Loucy (cell line): ENCODE results near the gene MAD1L1.

ENCODE experiments used
- H2AFZ ChIP-seq: fragments of 200-600 bp; sonication (generic); 2 replicates; pipeline ENCODE4 v1.6.0; 2016; ENCODE audit warnings: antibody characterized with exemption, mild to moderate bottlenecking, low read length, moderate library complexity
- H3F3A ChIP-seq: fragments of 200-600 bp; 2 replicates; pipeline ENCODE4 v1.6.0; 2016; ENCODE audit warnings: antibody characterized with exemption, low read depth, mild to moderate bottlenecking
- H3K27me3 ChIP-seq: fragments of 200-600 bp; sonication (generic); 2 replicates; pipeline ENCODE4 v1.6.1; 2014; ENCODE audit warnings: low read length, mild to moderate bottlenecking; ENCODE audit not compliant: insufficient read depth, poor library complexity, severe bottlenecking
- H3K36me3 ChIP-seq: fragments of 200-600 bp; sonication (generic); 2 replicates; pipeline ENCODE4 v1.6.1; 2016; ENCODE audit warnings: low read length; ENCODE audit not compliant: insufficient read depth
- H3K4me1 ChIP-seq: fragments of 200-600 bp; sonication (generic); 2 replicates; pipeline ENCODE4 v1.5.1; 2014; ENCODE audit warnings: low read length, mild to moderate bottlenecking; ENCODE audit not compliant: insufficient read depth, poor library complexity, severe bottlenecking
- H3K4me2 ChIP-seq: fragments of 200-600 bp; sonication (generic); 2 replicates; pipeline ENCODE4 v1.6.0; 2014; ENCODE audit warnings: antibody characterized with exemption, low read length, low read depth, mild to moderate bottlenecking; ENCODE audit not compliant: poor library complexity, severe bottlenecking
- H3K4me3 ChIP-seq: fragments of 200-600 bp; sonication (generic); 2 replicates; pipeline ENCODE4 v1.5.1; 2014; ENCODE audit warnings: low read length, mild to moderate bottlenecking, mixed read lengths; ENCODE audit not compliant: poor library complexity, severe bottlenecking
- H3K79me2 ChIP-seq: fragments of 200-600 bp; sonication (generic); 2 replicates; pipeline ENCODE4 v1.6.1; 2014; ENCODE audit warnings: low read length; ENCODE audit not compliant: insufficient read depth
- H3K9ac ChIP-seq: fragments of 200-600 bp; sonication (generic); 2 replicates; pipeline ENCODE4 v1.6.0; 2014; ENCODE audit warnings: mild to moderate bottlenecking, low read depth, low read length, moderate library complexity; ENCODE audit not compliant: poor library complexity, severe bottlenecking
- H3K9me2 ChIP-seq: fragments of 200-600 bp; sonication (generic); replicated peaks from 2 replicates; pipeline ENCODE4 v1.6.1; 2016; ENCODE audit warnings: low read depth, low read length, mixed read lengths
- H3K9me3 ChIP-seq: fragments of 200-600 bp; sonication (generic); 2 replicates; pipeline ENCODE4 v1.6.1; 2014; ENCODE audit warnings: mild to moderate bottlenecking, antibody characterized with exemption, low read length, low read depth; ENCODE audit not compliant: insufficient read depth
- H4K20me1 ChIP-seq: fragments of 200-600 bp; sonication (generic); 2 replicates; pipeline ENCODE4 v1.6.0; 2014; ENCODE audit warnings: antibody characterized with exemption, low read length, mild to moderate bottlenecking; ENCODE audit not compliant: insufficient read depth, poor library complexity, severe bottlenecking
- CTCF ChIP-seq: fragments of 200-600 bp; sonication (generic); conservative IDR thresholded peaks from 2 replicates; pipeline ENCODE4 v1.5.1; 2014; ENCODE audit warnings: mild to moderate bottlenecking, antibody characterized with exemption, low read length
- EZH2phosphoT487 ChIP-seq: fragments of 200-600 bp; IDR thresholded peaks from 2 replicates; pipeline ENCODE4 v1.6.1; 2018; ENCODE audit warnings: antibody characterized with exemption, mild to moderate bottlenecking, moderate library complexity, borderline replicate concordance

The MAD1L1 gene

GRCh38 chr7:2093843-2094220, 138.9 kb downstream of the MAD1L1 start:
- peaks cover 12% of the 10 kb centered on the region; the same call in 1 of the 2 replicates for H3K79me2 ChIP-seq
- no peak overlapping the region for H3K4me3 ChIP-seq
- no peak overlapping the region for H2AFZ ChIP-seq
- peaks cover 16% of the 10 kb centered on the region; the same call in 1 of the 2 replicates for H3K36me3 ChIP-seq
- H3K27me3 ChIP-seq, result no peaks in the 10 kb centered on the region
- H3K9ac ChIP-seq, result no peak overlapping the region
- TF ChIP-seq CTCF (no peak), EZH2phosphoT487 (no peak)
- H4K20me1 ChIP-seq, result no peaks in the 10 kb centered on the region
- H3F3A ChIP-seq, result no peaks in the 10 kb centered on the region
- H3K4me1 ChIP-seq, result peaks cover 8% of the 10 kb centered on the region
- no peaks in the 10 kb centered on the region for H3K9me3 ChIP-seq
- H3K9me2 ChIP-seq, result no peaks in the 10 kb centered on the region
- no peak overlapping the region for H3K4me2 ChIP-seq

- Histone ChIP-seq H3K4me3 (no peak overlapping the region), H3K27me3 (no peaks in the 10 kb centered on the region), H3K9me3 (no peaks in the 10 kb centered on the region), H3K79me2 (peaks cover 12% of the 10 kb centered on the region; the same call in 1 of the 2 replicates), H3K9me2 (no peaks in the 10 kb centered on the region), H3K36me3 (peaks cover 16% of the 10 kb centered on the region; the same call in 1 of the 2 replicates), H4K20me1 (no peaks in the 10 kb centered on the region), H3F3A (no peaks in the 10 kb centered on the region), H2AFZ (no peak overlapping the region), H3K4me1 (peaks cover 3% of the 10 kb centered on the region), H3K9ac (no peak overlapping the region), H3K4me2 (no peak overlapping the region)
- TF ChIP-seq EZH2phosphoT487, result no peak
- no peak for TF ChIP-seq CTCF
Measured at GRCh38 chr7:2093215-2093842, 139.4 kb downstream of the MAD1L1 start.

GRCh38 chr7:2092279-2092678, 140.5 kb downstream of the MAD1L1 start:
- Histone ChIP-seq H3K4me2 (no peak overlapping the region), H2AFZ (no peak overlapping the region), H3F3A (no peaks in the 10 kb centered on the region), H3K9me2 (no peaks in the 10 kb centered on the region), H3K4me1 (peaks cover 6% of the 10 kb centered on the region), H3K9me3 (no peaks in the 10 kb centered on the region), H4K20me1 (no peaks in the 10 kb centered on the region), H3K79me2 (peaks cover 11% of the 10 kb centered on the region; the same call in 1 of the 2 replicates), H3K36me3 (peaks cover 16% of the 10 kb centered on the region; the same call in 1 of the 2 replicates), H3K4me3 (no peak overlapping the region), H3K27me3 (no peaks in the 10 kb centered on the region), H3K9ac (no peak overlapping the region)
- TF ChIP-seq CTCF, result no peak
- TF ChIP-seq EZH2phosphoT487, result no peak
